Stomach (tissue), 4 donors: ENCODE data around the gene TRAF3IP1.

Experiments used
- POLR2A ChIP-seq, 4 donors: fragments of 450-650 bp; IDR thresholded peaks; one replicate each; pipeline ENCODE4 v1.6.1; 2016; ENCODE audit warnings: antibody characterized with exemption in 4 of 4, control low read depth in 2 of 4, mild to moderate bottlenecking in 1 of 4, moderate library complexity in 1 of 4
- POLR2AphosphoS5 ChIP-seq, 3 donors: sonication (generic); formaldehyde crosslinking; IDR thresholded peaks; one replicate each; pipeline ENCODE4 v1.6.1; 2016; ENCODE audit warnings: antibody characterized with exemption in 3 of 3
- TF ChIP-seq, protein P1 (sequence below), 7 experiments: fragments of 450-650 bp in 4 of 7; fragments of 200-600 bp in 3 of 7; sonication (generic) in 3 of 7; IDR thresholded peaks; one replicate each; pipeline ENCODE4 v1.5.1; 2016 to 2019; ENCODE audit warnings: antibody characterized with exemption in 7 of 7, control low read depth in 2 of 7, mild to moderate bottlenecking in 1 of 7

- TF ChIP-seq, protein P1, sequence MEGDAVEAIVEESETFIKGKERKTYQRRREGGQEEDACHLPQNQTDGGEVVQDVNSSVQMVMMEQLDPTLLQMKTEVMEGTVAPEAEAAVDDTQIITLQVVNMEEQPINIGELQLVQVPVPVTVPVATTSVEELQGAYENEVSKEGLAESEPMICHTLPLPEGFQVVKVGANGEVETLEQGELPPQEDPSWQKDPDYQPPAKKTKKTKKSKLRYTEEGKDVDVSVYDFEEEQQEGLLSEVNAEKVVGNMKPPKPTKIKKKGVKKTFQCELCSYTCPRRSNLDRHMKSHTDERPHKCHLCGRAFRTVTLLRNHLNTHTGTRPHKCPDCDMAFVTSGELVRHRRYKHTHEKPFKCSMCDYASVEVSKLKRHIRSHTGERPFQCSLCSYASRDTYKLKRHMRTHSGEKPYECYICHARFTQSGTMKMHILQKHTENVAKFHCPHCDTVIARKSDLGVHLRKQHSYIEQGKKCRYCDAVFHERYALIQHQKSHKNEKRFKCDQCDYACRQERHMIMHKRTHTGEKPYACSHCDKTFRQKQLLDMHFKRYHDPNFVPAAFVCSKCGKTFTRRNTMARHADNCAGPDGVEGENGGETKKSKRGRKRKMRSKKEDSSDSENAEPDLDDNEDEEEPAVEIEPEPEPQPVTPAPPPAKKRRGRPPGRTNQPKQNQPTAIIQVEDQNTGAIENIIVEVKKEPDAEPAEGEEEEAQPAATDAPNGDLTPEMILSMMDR (IDR thresholded peaks at IDR 0.05): no peak
- no peak for TF ChIP-seq POLR2A (IDR thresholded peaks at IDR 0.05)
- TF ChIP-seq POLR2AphosphoS5 (IDR thresholded peaks at IDR 0.05): no peak
These were observed 101.3 kb downstream of the TRAF3IP1 start for GRCh38 chr2:238421695-238422035.
